PC-9 (cell line): ENCODE data around the gene ZNF341.

Source experiments
- CTCF ChIP-seq: fragments of 200-600 bp; sonication (generic); conservative IDR thresholded peaks from 2 replicates; pipeline ENCODE4 v1.6.1; 2017; ENCODE audit warnings: mixed run types, antibody characterized with exemption, mild to moderate bottlenecking, moderate library complexity
- EZH2 ChIP-seq: fragments of 200-600 bp; sonication (generic); IDR thresholded peaks from 2 replicates; pipeline ENCODE4 v1.8.0; 2017; ENCODE audit warnings: antibody characterized with exemption, low read depth

DNA sequence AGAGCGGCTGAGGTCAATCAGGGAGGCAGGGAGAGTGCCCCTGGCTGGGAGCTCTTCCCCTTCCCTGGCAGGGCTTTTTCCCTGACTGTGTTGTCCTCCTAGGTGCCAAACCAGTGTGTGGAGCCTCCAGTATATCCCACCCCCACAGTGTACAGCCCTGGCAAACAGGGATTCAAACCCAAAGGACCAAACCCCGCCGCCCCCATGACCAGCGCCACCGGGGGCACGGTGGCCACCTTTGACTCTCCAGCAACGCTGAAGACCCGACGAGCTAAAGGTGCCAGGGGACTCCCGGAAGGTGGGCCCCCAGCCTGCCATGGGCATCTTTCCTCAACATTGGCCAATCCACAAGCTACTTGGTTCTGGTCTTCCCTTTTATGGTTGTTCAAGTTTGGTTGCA, 25.2 kb downstream of the ZNF341 start:
- TF ChIP-seq CTCF (no peak), EZH2 (no peak)
